HFF-Myc (cell line): Measurements from ENCODE around the gene LYRM4.

Experiments used
- DNase-seq: peaks from one replicate; pipeline ENCODE4 v3.0.0-alpha.2; 2011; ENCODE audit warnings: low read depth; ENCODE audit errors: extremely low read depth
- H3K4me3 ChIP-seq: replicated peaks from 2 replicates; pipeline ENCODE4 v1.5.1; 2011; ENCODE audit warnings: low read depth, mild to moderate bottlenecking, control low read depth, low read length
- CTCF ChIP-seq: IDR thresholded peaks from 2 replicates; pipeline ENCODE4 v1.5.1; 2012; ENCODE audit warnings: mild to moderate bottlenecking, low read depth, low read length, control low read depth; ENCODE audit errors: missing control alignments

Gene LYRM4

GRCh38 chr6:5149891-5150290 is 110.9 kb downstream of the LYRM4 start:
- no peak for DNase-seq
- no peak for TF ChIP-seq CTCF
- H3K4me3 ChIP-seq, result no peak overlapping the region

- no peak overlapping the region for H3K4me3 ChIP-seq
- no peak for DNase-seq
- TF ChIP-seq CTCF, result no peak
Measured at GRCh38 chr6:5149159-5149704, 111.5 kb downstream of the LYRM4 start.

GRCh38 chr6:5146398-5146797 is 114.4 kb downstream of the LYRM4 start:
- no peak overlapping the region for H3K4me3 ChIP-seq
- no peak for TF ChIP-seq CTCF
- DNase-seq, result no peak

GRCh38 chr6:5143634-5144311 is 117.0 kb downstream of the LYRM4 start:
- peak; percentile 84 for TF ChIP-seq CTCF
- H3K4me3 ChIP-seq, result no peak overlapping the region
- peak; percentile 58 for DNase-seq

GRCh38 chr6:5142915-5143314 is 117.8 kb downstream of the LYRM4 start:
- DNase-seq, result no peak
- no peak for TF ChIP-seq CTCF
- H3K4me3 ChIP-seq, result no peak overlapping the region

- no peak overlapping the region for H3K4me3 ChIP-seq
- TF ChIP-seq CTCF, result no peak
- no peak for DNase-seq
Measured at GRCh38 chr6:5142131-5142530, 118.6 kb downstream of the LYRM4 start.

GRCh38 chr6:5141046-5141445 is 119.7 kb downstream of the LYRM4 start:
- no peak for TF ChIP-seq CTCF
- no peak overlapping the region for H3K4me3 ChIP-seq
- DNase-seq, result no peak
